A549 (cell line): Measurements from ENCODE around the gene CTAGE6.
"Not testable (repeated sequence)": the region's sequence is repeated elsewhere in the genome, so short reads cannot be mapped to it uniquely, and the experiment has no call there.

Experiments used
- CTCF ChIP-seq: fragments of >200 bp; sonication (Bioruptor Twin); formaldehyde crosslinking; IDR thresholded peaks from 3 replicates; pipeline ENCODE4 v1.5.1; 2016
- EP300 ChIP-seq, 2 experiments: fragments of >200 bp; sonication (Bioruptor Twin); formaldehyde crosslinking; IDR thresholded peaks; 2 replicates in 1 of 2; 3 replicates in 1 of 2; pipeline ENCODE4 v1.6.1; 2016 to 2017
- POLR2A ChIP-seq: IDR thresholded peaks from 2 replicates; pipeline ENCODE4 v1.6.1; 2012; ENCODE audit warnings: mild to moderate bottlenecking, low read length
- RCOR1 ChIP-seq: fragments of 150-350 bp; IDR thresholded peaks from 2 replicates; pipeline ENCODE4 v1.6.1; 2014; ENCODE audit warnings: antibody characterized with exemption, low read length, low read depth
- TP53 ChIP-seq: fragments of 250-450 bp; sonication (Bioruptor Pico); IDR thresholded peaks from 2 replicates; pipeline ENCODE4 v1.5.0; 2021; ENCODE audit warnings: mild to moderate bottlenecking, moderate library complexity
- USF2 ChIP-seq: fragments of 450-650 bp; IDR thresholded peaks from 2 replicates; pipeline ENCODE4 v1.6.1; 2014; ENCODE audit warnings: antibody characterized with exemption

GRCh38 chr7:143745340-143745739, 12.2 kb downstream of the CTAGE6 start:
- not testable (repeated sequence) for TF ChIP-seq TP53 (CRISPR knock-in tag); USF2; CTCF; EP300 (IDR thresholded peaks at IDR 0.05); RCOR1; POLR2A
